ENCODE measurements around the gene CELF4.
"Not testable (repeated sequence)": the region's sequence is repeated elsewhere in the genome, so short reads cannot be mapped to it uniquely, and the experiment has no call there.

Gene CELF4

GRCh38 chr18:37389684-37390368 lies 175.8 kb downstream of the CELF4 start:
- DNase-seq (ENCODE audit: low spot score), result no peak

- no peak for DNase-seq (ENCODE audit: low spot score)
Observed at GRCh38 chr18:37389041-37389440, 176.6 kb downstream of the CELF4 start.

GRCh38 chr18:37388413-37388812 lies 177.2 kb downstream of the CELF4 start:
- no peak for DNase-seq (ENCODE audit: low spot score)

- DNase-seq (ENCODE audit: low spot score), result no peak
Observed at GRCh38 chr18:37385846-37386778, 179.5 kb downstream of the CELF4 start.

GRCh38 chr18:37383846-37384595 lies 181.6 kb downstream of the CELF4 start:
- no peak for DNase-seq (ENCODE audit: low spot score)

- DNase-seq (ENCODE audit: low spot score), result no peak
Observed at GRCh38 chr18:37383036-37383785, 182.4 kb downstream of the CELF4 start.

- no peak for DNase-seq (ENCODE audit: low spot score)
Observed at GRCh38 chr18:37381554-37381953, 184.0 kb downstream of the CELF4 start.

- DNase-seq (ENCODE audit: low spot score), result no peak
Observed at GRCh38 chr18:37380546-37381110, 185.0 kb downstream of the CELF4 start.

GRCh38 chr18:37378336-37379010 lies 187.1 kb downstream of the CELF4 start:
- no peak for DNase-seq (ENCODE audit: low spot score)

GRCh38 chr18:37375181-37375580 lies 190.4 kb downstream of the CELF4 start:
- DNase-seq (ENCODE audit: low spot score), result no peak

- DNase-seq (ENCODE audit: low spot score), result no peak
Observed at GRCh38 chr18:37368110-37368954, 197.3 kb downstream of the CELF4 start.

- DNase-seq (ENCODE audit: low spot score), result peak; percentile 35
Observed at GRCh38 chr18:37364237-37364636, 201.4 kb downstream of the CELF4 start.

GRCh38 chr18:37362158-37362890 lies 203.3 kb downstream of the CELF4 start:
- no peak for DNase-seq (ENCODE audit: low spot score)

GRCh38 chr18:37361335-37362157 lies 204.1 kb downstream of the CELF4 start:
- peak; percentile 22 for DNase-seq (ENCODE audit: low spot score)

- not testable (repeated sequence) for DNase-seq (ENCODE audit: low spot score)
Observed at GRCh38 chr18:37358061-37358460, 207.5 kb downstream of the CELF4 start.

GRCh38 chr18:37355772-37356171 lies 209.8 kb downstream of the CELF4 start:
- no peak for DNase-seq (ENCODE audit: low spot score)

- no peak for DNase-seq (ENCODE audit: low spot score)
Observed at GRCh38 chr18:37351110-37351509, 214.5 kb downstream of the CELF4 start.

GRCh38 chr18:37348729-37349128 lies 216.9 kb downstream of the CELF4 start:
- no peak for DNase-seq (ENCODE audit: low spot score)
